Activated T-cell treated with anti-CD3 and anti-CD28 coated beads, Interleukin-2, amount 50 U/mL, for 1 hour (primary cell): Measurements from ENCODE around the gene APEX2.
"Not testable (repeated sequence)": the region's sequence is repeated elsewhere in the genome, so short reads cannot be mapped to it uniquely, and the experiment has no call there.

Experiments used
- DNase-seq: peaks from one replicate; pipeline ENCODE4 v3.0.0-alpha.2; 2020

The APEX2 gene

GRCh38 chrX:55014897-55015299 is 14.7 kb downstream of the APEX2 start:
- no peak for DNase-seq

GRCh38 chrX:55026143-55026542 is 26.0 kb downstream of the APEX2 start:
- no peak for DNase-seq

- DNase-seq: no peak
These were observed 26.7 kb downstream of the APEX2 start for GRCh38 chrX:55026840-55027239.

- DNase-seq: no peak
These were observed 27.9 kb downstream of the APEX2 start for GRCh38 chrX:55028040-55028439.

GRCh38 chrX:55028611-55029010 is 28.4 kb downstream of the APEX2 start:
- DNase-seq: no peak

- no peak for DNase-seq
These were observed 29.1 kb downstream of the APEX2 start for GRCh38 chrX:55029291-55029690.

- no peak for DNase-seq
These were observed 30.4 kb downstream of the APEX2 start, which contains the start of gene ALAS2 for GRCh38 chrX:55030271-55031205. Gene ALAS2, minus strand, starts transcription at chrX:55030977. Its CDS starts 4,977 bp downstream, at chrX:55026000.

- DNase-seq: no peak
These were observed 33.3 kb downstream of the APEX2 start for GRCh38 chrX:55033429-55033828.

GRCh38 chrX:55039471-55039870 is 39.3 kb downstream of the APEX2 start:
- no peak for DNase-seq

- DNase-seq: no peak
These were observed 41.4 kb downstream of the APEX2 start for GRCh38 chrX:55041514-55041913.

GRCh38 chrX:55050599-55050998 is 50.4 kb downstream of the APEX2 start:
- DNase-seq: not testable (repeated sequence)

GRCh38 chrX:55056820-55057674 is 56.9 kb downstream of the APEX2 start:
- DNase-seq: no peak

GRCh38 chrX:55057675-55058249 is 57.6 kb downstream of the APEX2 start:
- no peak for DNase-seq
